Spinal cord (tissue), 10 donors: ENCODE results near the gene ETFDH. TPM values are rescaled to one million over a fixed set of nuclear protein-coding genes. Genes with fewer than 3 reads are reported as not detected.
"Not testable (repeated sequence)": the region's sequence is repeated elsewhere in the genome, so short reads cannot be mapped to it uniquely, and the experiment has no call there.

ENCODE experiments used
- DNase-seq, 6 donors: peaks; one replicate each; pipeline versions ENCODE4 v3.0.0 to v3.0.0-alpha.2; 2013 to 2015; ENCODE audit warnings: low spot score in 6 of 6, low read depth in 4 of 6
- H3K27ac ChIP-seq: one replicate; pipeline ENCODE4 v1.5.1; 2013; ENCODE audit warnings: low read depth, low read length, control low read depth
- H3K27me3 ChIP-seq: one replicate; pipeline ENCODE4 v1.6.1; 2013; ENCODE audit warnings: low read length; ENCODE audit not compliant: control insufficient read depth, insufficient read depth
- H3K36me3 ChIP-seq: one replicate; pipeline ENCODE4 v1.6.1; 2013; ENCODE audit warnings: low read length; ENCODE audit not compliant: control insufficient read depth, insufficient read depth
- H3K4me1 ChIP-seq: one replicate; pipeline ENCODE4 v1.6.1; 2013; ENCODE audit warnings: low read length; ENCODE audit not compliant: control insufficient read depth, insufficient read depth
- H3K4me3 ChIP-seq: one replicate; pipeline ENCODE4 v1.5.1; 2013; ENCODE audit warnings: low read depth, low read length, control low read depth
- H3K9me3 ChIP-seq: one replicate; pipeline ENCODE4 v1.6.1; 2013; ENCODE audit warnings: low read length; ENCODE audit not compliant: control insufficient read depth, insufficient read depth
- WGBS: methylation state at CpG from one replicate; pipeline ENCODE4 v1.1.5; 2013; ENCODE audit warnings: missing lambda C conversion rate; ENCODE audit not compliant: insufficient coverage; 5-methylcytosine and 5-hydroxymethylcytosine counted together
- polyA plus RNA-seq, 2 donors: library from polyadenylated mRNA; unstranded; fragments of 120-200 nt; gene quantifications; one replicate each; pipeline ENCODE4 v1.2.1, GENCODE V29; 2013; ENCODE audit not compliant: insufficient read length in 2 of 2
- total RNA-seq, 2 donors: library from RNA; depleted of rRNA in 1 of 2; stranded (reverse); fragments of 120-200 nt in 1 of 2; fragments of >200 nt in 1 of 2; gene quantifications; one replicate each; pipeline versions ENCODE4 v1.2.3 to v1.2.4, GENCODE V29; 2013 to 2014
- donor health status: healthy.

The ETFDH gene
- total and polyA plus RNA-seq, 4 donors = 20.6 to 35.7 (median 33.1) TPM

GRCh38 chr4:158738866-158739265 is 66.8 kb downstream of the ETFDH start:
- Histone ChIP-seq H3K27ac (no peak overlapping the region), H3K27me3 (no peaks in the 10 kb centered on the region), H3K9me3 (no peaks in the 10 kb centered on the region), H3K36me3 (no peaks in the 10 kb centered on the region), H3K4me3 (no peak overlapping the region), H3K4me1 (no peaks in the 10 kb centered on the region)
- peak in 1 of 6 donors; percentile 53 for DNase-seq
- WGBS = no CpG with 5 or more reads among the region's 2 CpGs

GRCh38 chr4:158739600-158739999 is 67.5 kb downstream of the ETFDH start:
- Histone ChIP-seq H3K27me3 (no peaks in the 10 kb centered on the region), H3K4me1 (no peaks in the 10 kb centered on the region), H3K4me3 (no peak overlapping the region), H3K27ac (no peak overlapping the region), H3K36me3 (no peaks in the 10 kb centered on the region), H3K9me3 (no peaks in the 10 kb centered on the region)
- DNase-seq = peak in 1 of 6 donors; percentile 2
- 100% methylated on average over 1 of the region's 2 CpGs for WGBS

GRCh38 chr4:158741326-158742021 is 69.4 kb downstream of the ETFDH start:
- 60% methylated on average over 1 of the region's 3 CpGs for WGBS

GRCh38 chr4:158746537-158746936 is 74.4 kb downstream of the ETFDH start:
- H3K27ac ChIP-seq, DNase-seq, H3K27me3 ChIP-seq, H3K4me1 ChIP-seq, H3K36me3 ChIP-seq, H3K9me3 ChIP-seq, H3K4me3 ChIP-seq: not testable (repeated sequence)
- 98% methylated on average over 25 of the region's 31 CpGs for WGBS

More at GRCh38 chr4:158741326-158742021, 69.4 kb downstream of the ETFDH start:
- peak in 2 of 6 donors; percentile 5 to 8 for DNase-seq
- no peaks in the 10 kb centered on the region for H3K9me3 ChIP-seq
- no peak overlapping the region for H3K4me3 ChIP-seq
- H3K27me3 ChIP-seq = no peaks in the 10 kb centered on the region
- H3K36me3 ChIP-seq = no peaks in the 10 kb centered on the region
- no peaks in the 10 kb centered on the region for H3K4me1 ChIP-seq
- no peak overlapping the region for H3K27ac ChIP-seq

- H3K9me3 ChIP-seq = no peaks in the 10 kb centered on the region
- H3K4me3 ChIP-seq = no peak overlapping the region
- H3K27me3 ChIP-seq = no peaks in the 10 kb centered on the region
- no peak for DNase-seq
- H3K4me1 ChIP-seq = no peaks in the 10 kb centered on the region
- no peaks in the 10 kb centered on the region for H3K36me3 ChIP-seq
- WGBS = no CpG with 5 or more reads among the region's 3 CpGs
- no peak overlapping the region for H3K27ac ChIP-seq
These were observed 78.3 kb downstream of the ETFDH start for GRCh38 chr4:158750379-158750778.

- Histone ChIP-seq H3K9me3 (no peaks in the 10 kb centered on the region), H3K4me1 (no peaks in the 10 kb centered on the region), H3K27ac (no peak overlapping the region), H3K4me3 (no peak overlapping the region), H3K27me3 (no peaks in the 10 kb centered on the region), H3K36me3 (no peaks in the 10 kb centered on the region)
- no peak for DNase-seq
- WGBS = no CpG with 5 or more reads among the region's 5 CpGs
These were observed 82.5 kb downstream of the ETFDH start for GRCh38 chr4:158754385-158755180.

- H3K36me3 ChIP-seq, H3K4me1 ChIP-seq, H3K27ac ChIP-seq, H3K27me3 ChIP-seq, DNase-seq, H3K4me3 ChIP-seq, H3K9me3 ChIP-seq: not testable (repeated sequence)
- WGBS = 96% methylated on average over 3 of the region's 7 CpGs
These were observed 83.7 kb downstream of the ETFDH start for GRCh38 chr4:158755819-158756218.

- DNase-seq = no peak
- Histone ChIP-seq H3K4me3 (no peak overlapping the region), H3K4me1 (no peaks in the 10 kb centered on the region), H3K36me3 (no peaks in the 10 kb centered on the region), H3K9me3 (no peaks in the 10 kb centered on the region), H3K27me3 (no peaks in the 10 kb centered on the region), H3K27ac (no peak overlapping the region)
These were observed 84.5 kb downstream of the ETFDH start for GRCh38 chr4:158756588-158756987.

- 100% methylated on average over 1 of the region's 4 CpGs for WGBS
- Histone ChIP-seq H3K9me3 (no peaks in the 10 kb centered on the region), H3K4me3 (no peak overlapping the region), H3K27me3 (no peaks in the 10 kb centered on the region), H3K4me1 (no peaks in the 10 kb centered on the region), H3K36me3 (no peaks in the 10 kb centered on the region), H3K27ac (no peak overlapping the region)
- DNase-seq = no peak
These were observed 86.0 kb downstream of the ETFDH start for GRCh38 chr4:158758142-158758541.

GRCh38 chr4:158758703-158759102 is 86.6 kb downstream of the ETFDH start:
- no peak overlapping the region for H3K27ac ChIP-seq
- no peaks in the 10 kb centered on the region for H3K4me1 ChIP-seq
- H3K36me3 ChIP-seq = no peaks in the 10 kb centered on the region
- no peaks in the 10 kb centered on the region for H3K27me3 ChIP-seq
- DNase-seq = no peak
- H3K9me3 ChIP-seq = no peaks in the 10 kb centered on the region
- no peak overlapping the region for H3K4me3 ChIP-seq
- 81% methylated on average over 3 of the region's 4 CpGs for WGBS
